Rectal smooth muscle tissue (tissue), 1 donor: ENCODE data around the gene CTAGE8.
"Not testable (repeated sequence)": the region's sequence is repeated elsewhere in the genome, so short reads cannot be mapped to it uniquely, and the experiment has no call there.

ENCODE experiments used
- H3K27ac ChIP-seq: one replicate; pipeline ENCODE4 v1.7.0; 2013; ENCODE audit warnings: low read depth, low read length, inconsistent platforms
- H3K27me3 ChIP-seq: one replicate; pipeline ENCODE4 v1.7.0; 2013; ENCODE audit warnings: low read length; ENCODE audit not compliant: control insufficient read depth, insufficient read depth
- H3K36me3 ChIP-seq: one replicate; pipeline ENCODE4 v1.7.0; 2013; ENCODE audit warnings: low read length; ENCODE audit not compliant: control insufficient read depth, insufficient read depth
- H3K4me1 ChIP-seq: one replicate; pipeline ENCODE4 v1.7.0; 2013; ENCODE audit warnings: low read length; ENCODE audit not compliant: control insufficient read depth, insufficient read depth
- H3K4me3 ChIP-seq: one replicate; pipeline ENCODE4 v1.7.0; 2013; ENCODE audit warnings: low read length
- H3K9ac ChIP-seq: one replicate; pipeline ENCODE4 v1.7.0; 2013; ENCODE audit warnings: low read length

Gene CTAGE8, protein sequence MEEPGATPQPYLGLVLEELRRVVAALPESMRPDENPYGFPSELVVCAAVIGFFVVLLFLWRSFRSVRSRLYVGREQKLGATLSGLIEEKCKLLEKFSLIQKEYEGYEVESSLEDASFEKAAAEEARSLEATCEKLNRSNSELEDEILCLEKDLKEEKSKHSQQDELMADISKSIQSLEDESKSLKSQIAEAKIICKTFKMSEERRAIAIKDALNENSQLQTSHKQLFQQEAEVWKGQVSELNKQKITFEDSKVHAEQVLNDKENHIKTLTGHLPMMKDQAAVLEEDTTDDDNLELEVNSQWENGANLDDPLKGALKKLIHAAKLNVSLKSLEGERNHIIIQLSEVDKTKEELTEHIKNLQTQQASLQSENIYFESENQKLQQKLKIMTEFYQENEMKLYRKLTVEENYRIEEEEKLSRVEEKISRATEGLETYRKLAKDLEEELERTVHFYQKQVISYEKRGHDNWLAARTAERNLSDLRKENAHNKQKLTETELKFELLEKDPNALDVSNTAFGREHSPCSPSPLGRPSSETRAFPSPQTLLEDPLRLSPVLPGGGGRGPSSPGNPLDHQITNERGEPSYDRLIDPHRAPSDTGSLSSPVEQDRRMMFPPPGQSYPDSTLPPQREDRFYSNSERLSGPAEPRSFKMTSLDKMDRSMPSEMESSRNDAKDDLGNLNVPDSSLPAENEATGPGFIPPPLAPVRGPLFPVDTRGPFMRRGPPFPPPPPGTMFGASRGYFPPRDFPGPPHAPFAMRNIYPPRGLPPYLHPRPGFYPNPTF

DNA sequence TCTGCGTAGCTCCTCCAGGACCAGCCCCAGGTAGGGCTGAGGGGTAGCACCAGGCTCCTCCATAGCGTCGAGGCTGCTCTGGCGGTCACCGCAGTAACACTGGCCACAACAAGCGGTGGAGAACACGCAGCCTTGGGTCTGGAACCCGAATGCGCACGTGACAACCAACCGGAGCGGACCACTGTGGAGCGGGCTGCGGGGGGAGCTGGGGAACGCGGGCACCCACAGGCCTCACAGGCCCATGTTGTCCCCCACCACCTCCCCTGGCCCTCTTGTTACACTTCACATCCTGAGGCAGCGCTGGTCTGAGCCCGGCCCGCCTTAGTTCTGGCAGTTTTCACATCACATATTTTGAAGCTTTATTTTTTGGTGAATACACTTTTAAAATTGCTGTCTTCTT, at the start of gene CTAGE8:
TSS of gene CTAGE8 (minus strand) at position 101 of the 400 bp plus-strand sequence. CDS start at position 63, 38 bp downstream.
- H3K9ac ChIP-seq, H3K4me3 ChIP-seq, H3K36me3 ChIP-seq, H3K27ac ChIP-seq, H3K27me3 ChIP-seq, H3K4me1 ChIP-seq: not testable (repeated sequence)

DNA sequence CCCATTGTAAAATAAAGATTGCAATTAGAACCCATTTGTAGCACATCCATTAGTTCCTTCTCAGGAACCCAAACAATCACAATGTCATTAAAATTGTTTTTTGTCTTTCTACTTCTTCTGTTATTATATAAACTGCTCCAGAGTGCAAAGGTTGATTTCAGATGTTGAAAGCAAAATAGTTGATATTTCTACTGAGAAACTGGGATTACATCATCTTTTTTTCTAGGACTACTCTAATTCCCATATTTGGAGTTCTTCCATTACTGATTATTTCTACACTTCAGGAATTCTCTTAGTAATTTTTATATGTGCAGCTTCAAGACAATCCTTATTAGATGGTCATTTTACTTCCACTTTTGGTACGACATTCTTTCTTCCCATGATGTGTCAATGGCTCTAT, 48.4 kb upstream of the CTAGE8 start:
- not testable (repeated sequence) for H3K27ac ChIP-seq, H3K9ac ChIP-seq, H3K4me3 ChIP-seq, H3K27me3 ChIP-seq, H3K4me1 ChIP-seq, H3K36me3 ChIP-seq

DNA sequence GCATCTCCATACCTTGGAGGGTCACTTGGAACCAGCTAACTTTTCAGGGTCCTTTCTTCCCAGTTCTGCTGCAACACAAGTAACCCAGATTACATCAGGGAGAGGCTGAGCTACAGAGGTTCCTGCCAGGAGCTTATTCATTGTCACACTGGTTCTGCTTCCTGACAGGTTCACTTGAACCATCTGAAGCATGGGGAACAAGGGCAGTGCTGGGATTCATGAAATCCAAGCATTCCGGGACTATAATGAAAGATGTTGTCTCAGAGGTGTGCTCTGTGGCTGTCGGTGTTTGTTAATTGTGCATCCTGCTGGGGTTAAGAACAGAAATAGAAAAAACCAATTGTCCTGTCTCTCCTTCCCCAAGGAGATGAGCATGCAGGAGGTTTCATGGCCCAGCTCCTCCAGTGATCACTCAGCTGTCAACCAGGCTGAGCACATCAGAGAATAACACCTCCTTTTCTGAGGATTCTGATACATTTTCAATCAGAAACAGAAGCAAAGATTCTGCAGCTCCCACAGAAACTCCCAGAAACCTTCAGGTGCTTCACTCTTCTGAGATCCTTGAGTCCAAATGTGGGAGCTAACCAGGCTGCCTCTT, 42.9 kb upstream of the CTAGE8 start, which contains the start of gene OR2A1:
TSS of gene OR2A1 (plus strand) at position 548 of the 598 bp plus-strand sequence. CDS start 5,706 bp downstream, outside the sequence.
- not testable (repeated sequence) for H3K27me3 ChIP-seq, H3K4me3 ChIP-seq, H3K27ac ChIP-seq, H3K36me3 ChIP-seq, H3K4me1 ChIP-seq, H3K9ac ChIP-seq

DNA sequence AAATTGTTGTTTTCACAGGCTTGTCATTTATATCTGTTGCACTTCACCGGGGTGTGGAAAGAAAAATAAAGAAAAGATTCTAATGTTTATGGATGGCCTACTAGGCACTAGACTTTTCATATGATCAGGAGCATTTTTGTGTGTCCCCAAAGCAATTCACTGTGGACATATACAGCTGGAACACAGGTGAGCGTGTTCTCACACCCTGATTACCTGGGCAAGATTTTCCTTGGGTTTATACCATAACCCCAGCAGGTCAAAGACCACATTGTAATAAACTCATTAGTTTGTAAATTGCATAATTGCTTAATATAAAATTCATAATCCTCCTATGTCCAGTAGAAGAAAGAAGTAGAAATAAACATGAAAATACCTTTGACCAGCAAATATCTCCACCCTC, 42.1 kb upstream of the CTAGE8 start:
- not testable (repeated sequence) for H3K4me3 ChIP-seq, H3K9ac ChIP-seq, H3K36me3 ChIP-seq, H3K27ac ChIP-seq, H3K27me3 ChIP-seq, H3K4me1 ChIP-seq

DNA sequence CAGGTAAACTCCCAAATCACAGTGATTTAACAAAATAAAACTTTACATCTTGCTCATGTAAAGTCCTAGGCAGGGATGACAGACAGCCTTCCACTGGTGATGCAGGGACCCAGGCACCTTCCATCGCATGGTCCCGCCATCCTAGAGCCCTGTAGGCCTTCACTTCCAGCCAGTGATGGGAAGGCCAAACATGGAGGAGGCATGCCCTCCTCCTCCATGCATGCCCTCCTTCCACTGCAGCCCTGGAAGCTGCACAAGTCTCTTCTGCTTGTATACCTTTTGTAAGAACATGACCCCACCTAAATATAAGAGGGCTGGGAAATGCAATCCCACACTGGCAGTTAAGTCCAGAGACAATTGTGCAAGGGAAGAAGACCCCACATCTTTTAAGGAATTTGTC, 40.6 kb upstream of the CTAGE8 start:
- H3K9ac ChIP-seq, H3K4me1 ChIP-seq, H3K4me3 ChIP-seq, H3K36me3 ChIP-seq, H3K27ac ChIP-seq, H3K27me3 ChIP-seq: not testable (repeated sequence)

DNA sequence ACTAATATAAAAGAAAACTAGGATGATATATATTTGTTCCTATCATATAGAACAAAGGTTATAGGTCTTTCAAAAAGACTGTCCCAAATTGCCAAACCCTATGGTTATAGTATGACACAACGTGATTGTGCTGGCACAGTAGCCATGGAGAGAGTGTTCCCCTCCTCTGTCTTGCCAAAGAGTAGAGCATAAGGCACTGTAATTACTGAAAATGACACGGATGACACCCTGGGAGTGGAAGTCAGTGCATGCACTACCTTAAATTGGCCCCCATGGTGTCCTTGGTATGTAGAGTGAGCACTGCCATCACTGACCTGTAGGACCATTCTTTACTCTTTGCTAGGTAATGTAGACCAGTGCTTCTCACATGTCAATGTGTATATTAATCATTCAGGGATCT, 36.1 kb upstream of the CTAGE8 start:
- H3K9ac ChIP-seq, H3K27ac ChIP-seq, H3K36me3 ChIP-seq, H3K4me3 ChIP-seq, H3K4me1 ChIP-seq, H3K27me3 ChIP-seq: not testable (repeated sequence)

DNA sequence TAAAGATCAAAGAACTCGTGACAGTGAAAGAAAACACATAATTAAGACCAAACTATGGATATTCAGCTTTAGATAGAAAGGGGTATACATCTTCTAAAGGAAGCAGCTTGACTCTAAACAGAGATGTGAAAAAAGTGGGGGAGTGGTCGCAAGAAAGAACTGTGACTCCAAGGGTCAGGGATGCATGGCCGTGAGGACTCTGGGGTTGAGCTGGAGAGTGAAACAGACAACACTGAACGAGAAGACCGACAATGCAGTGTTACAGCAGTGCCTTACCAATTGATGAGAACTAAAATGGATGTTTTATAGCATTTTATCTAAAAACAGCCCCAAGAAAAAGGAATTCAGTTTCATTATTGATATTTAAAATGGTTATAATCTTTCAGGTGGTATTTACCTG, 34.5 kb upstream of the CTAGE8 start:
- not testable (repeated sequence) for H3K27ac ChIP-seq, H3K27me3 ChIP-seq, H3K4me1 ChIP-seq, H3K9ac ChIP-seq, H3K4me3 ChIP-seq, H3K36me3 ChIP-seq

DNA sequence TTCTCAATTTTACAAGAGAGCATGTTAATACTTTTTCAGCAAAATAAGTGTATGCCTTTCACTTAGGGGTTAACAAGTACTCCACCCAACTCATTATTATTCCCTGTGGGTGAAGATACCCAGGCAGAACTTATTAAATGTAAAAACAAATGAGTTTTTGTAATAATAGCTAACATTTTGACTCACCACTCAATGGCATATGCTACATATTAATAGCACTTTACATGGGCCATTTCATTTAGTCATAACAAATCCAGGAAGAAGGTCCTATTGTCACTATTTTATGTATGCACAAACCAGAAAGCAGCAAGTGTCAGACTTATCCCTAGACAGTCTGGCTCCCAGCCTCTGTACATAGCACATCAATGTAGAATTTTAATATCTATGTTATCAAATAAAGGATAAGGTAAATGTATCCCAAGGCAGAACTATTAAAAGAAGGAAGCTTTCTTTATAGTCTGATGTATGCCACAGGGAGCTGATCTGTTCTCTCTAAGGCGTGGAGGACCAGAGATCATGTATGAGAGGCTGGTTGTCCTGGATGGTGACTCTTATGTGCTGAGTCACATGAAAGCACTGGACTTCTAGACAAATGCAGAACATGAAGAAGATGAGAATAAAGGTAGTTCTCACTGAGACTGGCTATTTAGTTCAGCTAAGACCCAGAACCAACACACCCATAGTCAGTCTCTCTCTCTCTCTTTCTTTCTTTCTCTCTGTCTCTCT, 33.7 kb upstream of the CTAGE8 start:
- H3K27ac ChIP-seq, H3K27me3 ChIP-seq, H3K4me1 ChIP-seq, H3K4me3 ChIP-seq, H3K9ac ChIP-seq, H3K36me3 ChIP-seq: not testable (repeated sequence)

DNA sequence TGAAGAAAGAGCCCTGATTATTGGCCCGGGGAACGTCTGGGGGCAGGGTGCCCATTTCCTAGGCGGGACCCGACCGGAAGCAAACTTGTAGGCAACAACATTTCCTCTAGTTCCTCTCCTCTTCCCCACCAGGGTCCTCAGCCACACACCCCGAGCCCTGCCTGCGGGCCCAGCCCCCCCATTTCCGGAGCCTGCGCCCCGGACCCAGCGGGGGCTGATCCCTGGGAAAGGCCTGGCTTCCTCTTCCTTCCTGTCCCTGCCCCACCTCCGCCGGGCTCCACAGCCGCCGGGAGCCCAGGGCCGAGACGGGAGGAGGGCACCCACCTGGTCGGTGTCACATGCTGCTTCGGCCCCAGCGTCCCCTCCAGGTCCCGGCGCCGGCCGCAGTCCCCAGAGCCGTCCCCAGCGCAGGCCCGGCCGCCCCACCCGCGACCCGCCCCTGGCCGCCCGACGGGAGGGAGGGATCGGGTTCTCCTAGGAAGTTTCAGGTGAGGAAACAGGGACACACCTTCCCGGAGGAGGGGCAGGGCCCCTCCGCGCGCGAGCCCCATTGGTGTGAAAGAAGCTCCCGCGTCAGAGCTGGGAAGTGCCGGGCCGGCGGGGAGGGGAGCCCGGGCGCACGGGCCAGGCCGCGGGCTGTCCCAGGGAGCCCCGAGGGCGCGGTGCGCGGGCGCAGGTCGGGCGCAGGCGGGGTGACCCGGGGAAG, 24.9 kb upstream of the CTAGE8 start:
- H3K36me3 ChIP-seq, H3K27me3 ChIP-seq, H3K27ac ChIP-seq, H3K4me3 ChIP-seq, H3K9ac ChIP-seq, H3K4me1 ChIP-seq: not testable (repeated sequence)

DNA sequence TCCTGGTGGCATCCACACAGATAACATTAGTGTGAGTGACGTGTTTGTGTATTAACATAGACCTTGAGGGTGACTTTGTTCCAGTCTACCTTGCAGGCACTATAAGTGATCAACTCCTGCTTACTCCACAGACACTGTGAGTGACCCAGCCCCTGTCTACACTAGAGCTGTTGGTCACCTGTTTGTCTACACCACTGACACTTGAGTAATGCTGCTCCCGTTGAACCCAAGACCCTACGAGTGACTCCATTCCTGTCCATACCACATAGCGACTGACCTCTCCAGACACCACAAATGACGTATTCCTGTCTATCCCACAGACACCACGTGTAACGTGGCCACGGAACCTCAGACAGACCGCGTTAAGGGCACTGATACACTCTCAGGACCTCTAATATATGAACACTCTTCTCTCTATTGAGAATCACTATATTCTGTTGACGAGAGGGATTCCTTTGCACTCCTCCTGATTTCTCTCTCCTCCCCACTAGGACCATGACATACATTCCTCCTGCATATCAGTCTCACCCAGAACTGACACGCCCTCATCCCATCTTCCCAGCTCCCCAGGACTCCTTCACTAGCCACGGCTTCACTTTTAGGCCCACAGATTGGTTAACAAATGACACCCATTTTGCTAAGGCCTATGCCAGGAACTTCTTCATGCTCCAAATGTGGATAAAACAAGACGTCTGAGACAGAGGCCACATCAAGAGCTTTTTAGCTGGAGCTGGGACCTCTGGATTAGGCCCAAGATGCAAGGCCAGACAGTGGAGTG, 23.5 kb upstream of the CTAGE8 start:
- H3K9ac ChIP-seq, H3K36me3 ChIP-seq, H3K27ac ChIP-seq, H3K4me1 ChIP-seq, H3K27me3 ChIP-seq, H3K4me3 ChIP-seq: not testable (repeated sequence)

DNA sequence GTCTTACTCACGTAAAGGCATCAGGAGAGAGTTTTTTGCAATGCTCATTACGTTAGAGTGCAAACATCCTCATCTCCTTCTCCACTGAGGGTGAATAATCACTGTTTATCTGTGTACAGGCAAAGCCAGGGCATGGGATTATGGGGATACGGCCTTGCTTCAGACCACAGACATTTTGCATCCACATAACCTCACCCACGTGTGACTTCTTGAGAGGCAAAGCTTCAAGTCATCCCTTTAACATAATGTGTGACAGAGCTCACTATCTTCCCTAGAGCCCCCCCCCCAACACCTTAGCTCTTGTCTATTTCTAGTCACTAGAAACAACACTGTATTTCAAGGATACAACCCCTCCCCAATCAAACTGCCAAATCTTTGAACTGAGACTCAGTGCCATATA, 22.5 kb upstream of the CTAGE8 start:
- not testable (repeated sequence) for H3K4me3 ChIP-seq, H3K27ac ChIP-seq, H3K4me1 ChIP-seq, H3K27me3 ChIP-seq, H3K36me3 ChIP-seq, H3K9ac ChIP-seq
